Measurements from ENCODE around the gene MALT1.
A peak's percentile ranks its signal among the peaks of the same experiment; 100 is the strongest.
"Not testable (repeated sequence)": the region's sequence is repeated elsewhere in the genome, so short reads cannot be mapped to it uniquely, and the experiment has no call there.

The MALT1 gene

GRCh38 chr18:58745914-58746313 lies 74.6 kb downstream of the MALT1 start:
- DNase-seq = no peak

- DNase-seq = no peak
Observed at GRCh38 chr18:58748899-58749595, 77.8 kb downstream of the MALT1 start.

- DNase-seq = no peak
Observed at GRCh38 chr18:58753976-58754375, 82.7 kb downstream of the MALT1 start.

- no peak for DNase-seq
Observed at GRCh38 chr18:58754544-58755068, 83.3 kb downstream of the MALT1 start.

- no peak for DNase-seq
Observed at GRCh38 chr18:58755304-58756010, 84.2 kb downstream of the MALT1 start.

- no peak for DNase-seq
Observed at GRCh38 chr18:58756148-58756547, 84.9 kb downstream of the MALT1 start.

- no peak for DNase-seq
Observed at GRCh38 chr18:58756596-58757240, 85.5 kb downstream of the MALT1 start.

GRCh38 chr18:58757351-58757750 lies 86.1 kb downstream of the MALT1 start:
- not testable (repeated sequence) for DNase-seq

GRCh38 chr18:58758046-58758445 lies 86.8 kb downstream of the MALT1 start:
- DNase-seq = no peak

GRCh38 chr18:58758606-58759005 lies 87.3 kb downstream of the MALT1 start:
- DNase-seq = no peak

GRCh38 chr18:58761241-58761969 lies 90.1 kb downstream of the MALT1 start:
- no peak for DNase-seq

GRCh38 chr18:58761970-58762780 lies 90.9 kb downstream of the MALT1 start:
- no peak for DNase-seq

- DNase-seq = no peak
Observed at GRCh38 chr18:58762781-58763171, 91.5 kb downstream of the MALT1 start.

- no peak for DNase-seq
Observed at GRCh38 chr18:58766164-58766563, 94.9 kb downstream of the MALT1 start.

GRCh38 chr18:58766946-58767345 lies 95.7 kb downstream of the MALT1 start:
- no peak for DNase-seq

GRCh38 chr18:58768293-58768974 lies 97.2 kb downstream of the MALT1 start:
- peak; percentile 57 for DNase-seq

- DNase-seq = no peak
Observed at GRCh38 chr18:58769321-58769720, 98.1 kb downstream of the MALT1 start.

GRCh38 chr18:58770601-58771000 lies 99.3 kb downstream of the MALT1 start:
- DNase-seq = no peak

- no peak for DNase-seq
Observed at GRCh38 chr18:58772161-58772560, 100.9 kb downstream of the MALT1 start.

GRCh38 chr18:58776084-58776483 lies 104.8 kb downstream of the MALT1 start:
- DNase-seq = no peak

GRCh38 chr18:58776541-58776940 lies 105.3 kb downstream of the MALT1 start:
- not testable (repeated sequence) for DNase-seq

- DNase-seq = no peak
Observed at GRCh38 chr18:58777471-58777870, 106.2 kb downstream of the MALT1 start.

All from stimulated activated naive CD4-positive, alpha-beta T cell treated with Interleukin-2 at 50 U/mL for 16 hours (primary cell).